Measurements from ENCODE around the gene PPHLN1. TPM values are rescaled to one million over a fixed set of nuclear protein-coding genes. Genes with fewer than 3 reads are reported as not detected.

Gene PPHLN1
- total RNA-seq, 1 donor from 2014 or later: 65.3 TPM

DNA sequence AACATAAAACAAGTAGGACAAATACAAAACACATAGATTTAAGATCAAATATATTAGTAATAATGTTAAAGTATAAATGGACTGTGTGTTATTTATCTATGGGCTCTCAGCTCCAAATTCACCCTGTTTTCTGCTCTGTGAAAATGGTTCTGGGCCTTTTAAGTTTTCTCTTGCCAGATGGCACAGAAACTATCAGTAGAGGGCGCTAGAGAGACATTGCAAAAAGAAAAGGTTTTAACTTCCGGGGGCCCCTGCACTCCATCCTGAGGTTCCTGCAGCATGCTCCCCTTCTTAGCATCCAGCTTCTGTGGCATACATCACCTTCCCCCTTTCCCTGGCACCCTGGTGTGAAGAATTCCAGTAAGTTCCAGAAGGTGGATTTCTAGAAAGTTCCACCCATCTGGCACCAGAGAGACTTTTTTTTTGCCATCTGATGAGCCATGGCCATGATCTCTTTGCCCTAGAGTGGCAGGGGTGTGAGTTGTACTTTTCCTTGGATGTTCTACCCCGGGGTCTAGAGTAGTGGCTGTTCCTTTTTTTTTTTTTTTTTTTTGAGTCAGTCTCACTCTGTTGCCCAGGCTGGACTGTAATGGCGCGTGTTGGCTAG, 29.4 kb upstream of the PPHLN1 start:
- Mint-ChIP-seq H3K4me1 (ENCODE audit: low read depth, unreplicated experiment) (peaks cover 9% of the 10 kb centered on the region), H3K9me3 (ENCODE audit: unreplicated experiment) (no peaks in the 10 kb centered on the region), H3K27me3 (ENCODE audit: low read depth, unreplicated experiment) (no peaks in the 10 kb centered on the region), H3K27ac (ENCODE audit: unreplicated experiment) (no peak overlapping the region), H3K4me3 (ENCODE audit: unreplicated experiment) (no peak overlapping the region), H3K36me3 (ENCODE audit: low read depth, unreplicated experiment) (no peaks in the 10 kb centered on the region)
- H3K9ac ChIP-seq (ENCODE audit: low read length): no peak overlapping the region
- H3K9me3 ChIP-seq (ENCODE audit: insufficient read depth, low read depth, low read length): no peaks in the 10 kb centered on the region
- no peak overlapping the region for H3K4me3 ChIP-seq (ENCODE audit: insufficient read depth, low read depth, low read length)
- no peaks in the 10 kb centered on the region for H4K20me1 ChIP-seq (ENCODE audit: insufficient read depth, low read length)
- no peak for TF ChIP-seq EZH2 (IDR thresholded peaks at IDR 0.05; ENCODE audit: insufficient read depth, low read length)
- TF ChIP-seq, protein P1, sequence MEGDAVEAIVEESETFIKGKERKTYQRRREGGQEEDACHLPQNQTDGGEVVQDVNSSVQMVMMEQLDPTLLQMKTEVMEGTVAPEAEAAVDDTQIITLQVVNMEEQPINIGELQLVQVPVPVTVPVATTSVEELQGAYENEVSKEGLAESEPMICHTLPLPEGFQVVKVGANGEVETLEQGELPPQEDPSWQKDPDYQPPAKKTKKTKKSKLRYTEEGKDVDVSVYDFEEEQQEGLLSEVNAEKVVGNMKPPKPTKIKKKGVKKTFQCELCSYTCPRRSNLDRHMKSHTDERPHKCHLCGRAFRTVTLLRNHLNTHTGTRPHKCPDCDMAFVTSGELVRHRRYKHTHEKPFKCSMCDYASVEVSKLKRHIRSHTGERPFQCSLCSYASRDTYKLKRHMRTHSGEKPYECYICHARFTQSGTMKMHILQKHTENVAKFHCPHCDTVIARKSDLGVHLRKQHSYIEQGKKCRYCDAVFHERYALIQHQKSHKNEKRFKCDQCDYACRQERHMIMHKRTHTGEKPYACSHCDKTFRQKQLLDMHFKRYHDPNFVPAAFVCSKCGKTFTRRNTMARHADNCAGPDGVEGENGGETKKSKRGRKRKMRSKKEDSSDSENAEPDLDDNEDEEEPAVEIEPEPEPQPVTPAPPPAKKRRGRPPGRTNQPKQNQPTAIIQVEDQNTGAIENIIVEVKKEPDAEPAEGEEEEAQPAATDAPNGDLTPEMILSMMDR (IDR thresholded peaks at IDR 0.05; ENCODE audit: insufficient read depth, low read depth, low read length): peak; percentile 24
- H3K4me1 ChIP-seq (ENCODE audit: insufficient read depth, low read length): no peaks in the 10 kb centered on the region
- H3K27ac ChIP-seq (ENCODE audit: low read depth, low read length): no peak overlapping the region
- H3K4me2 ChIP-seq (ENCODE audit: low read length): no peak overlapping the region
- no peaks in the 10 kb centered on the region for H3K36me3 ChIP-seq (ENCODE audit: insufficient read depth, low read length)
- H3K27me3 ChIP-seq (ENCODE audit: insufficient read depth, low read length): no peaks in the 10 kb centered on the region
- no peaks in the 10 kb centered on the region for H3K79me2 ChIP-seq (ENCODE audit: insufficient read depth, low read length)
- FAIRE-seq (no peak), DNase-seq (ENCODE audit: low read depth) (no peak)
- no peak overlapping the region for H2AFZ ChIP-seq (ENCODE audit: low read depth, low read length)

DNA sequence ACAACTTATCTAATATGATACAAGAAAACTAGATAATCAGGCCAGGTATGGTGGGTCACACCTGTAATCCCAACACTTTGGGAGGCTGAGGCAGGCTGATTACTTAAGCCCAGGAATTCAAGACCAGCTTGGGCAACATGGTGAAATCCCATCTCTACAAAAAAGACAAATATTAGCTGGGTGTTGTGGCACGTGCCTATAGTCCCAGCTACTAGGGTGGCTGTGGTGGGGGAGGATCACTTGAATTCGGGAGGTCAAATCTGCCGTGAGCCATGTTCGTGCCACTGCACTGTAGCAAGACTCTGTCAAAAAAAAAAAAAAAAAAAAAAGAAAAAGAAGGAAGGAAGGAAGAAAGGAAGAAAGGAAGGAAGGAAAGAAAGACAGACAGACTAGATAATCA, 27.1 kb upstream of the PPHLN1 start:
- Histone ChIP-seq H3K27me3 (ENCODE audit: insufficient read depth, low read length) (no peaks in the 10 kb centered on the region), H3K27ac (ENCODE audit: low read depth, low read length) (no peak overlapping the region), H3K4me2 (ENCODE audit: low read length) (no peak overlapping the region), H3K9me3 (ENCODE audit: insufficient read depth, low read depth, low read length) (no peaks in the 10 kb centered on the region), H3K9ac (ENCODE audit: low read length) (no peak overlapping the region), H3K4me3 (ENCODE audit: insufficient read depth, low read depth, low read length) (no peak overlapping the region), H2AFZ (ENCODE audit: low read depth, low read length) (no peak overlapping the region), H3K79me2 (ENCODE audit: insufficient read depth, low read length) (no peaks in the 10 kb centered on the region), H3K36me3 (ENCODE audit: insufficient read depth, low read length) (no peaks in the 10 kb centered on the region), H4K20me1 (ENCODE audit: insufficient read depth, low read length) (no peaks in the 10 kb centered on the region), H3K4me1 (ENCODE audit: insufficient read depth, low read length) (no peaks in the 10 kb centered on the region)
- no peaks in the 10 kb centered on the region for H3K27me3 Mint-ChIP-seq (ENCODE audit: low read depth, unreplicated experiment)
- H3K4me3 Mint-ChIP-seq (ENCODE audit: unreplicated experiment): no peak overlapping the region
- H3K9me3 Mint-ChIP-seq (ENCODE audit: unreplicated experiment): no peaks in the 10 kb centered on the region
- H3K4me1 Mint-ChIP-seq (ENCODE audit: low read depth, unreplicated experiment): peaks cover 9% of the 10 kb centered on the region
- TF ChIP-seq, protein P1 (IDR thresholded peaks at IDR 0.05; ENCODE audit: insufficient read depth, low read depth, low read length): no peak
- TF ChIP-seq EZH2 (IDR thresholded peaks at IDR 0.05; ENCODE audit: insufficient read depth, low read length): no peak
- no peak for FAIRE-seq
- H3K27ac Mint-ChIP-seq (ENCODE audit: unreplicated experiment): no peak overlapping the region
- peaks cover 5% of the 10 kb centered on the region for H3K36me3 Mint-ChIP-seq (ENCODE audit: low read depth, unreplicated experiment)
- no peak for DNase-seq (ENCODE audit: low read depth)
